ENCODE measurements around the gene PIK3AP1. TPM values are rescaled to one million over a fixed set of nuclear protein-coding genes. Genes with fewer than 3 reads are reported as not detected.

PIK3AP1 gene
- total RNA-seq, 1 donor from 2014 or later, result 6.7 TPM

DNA sequence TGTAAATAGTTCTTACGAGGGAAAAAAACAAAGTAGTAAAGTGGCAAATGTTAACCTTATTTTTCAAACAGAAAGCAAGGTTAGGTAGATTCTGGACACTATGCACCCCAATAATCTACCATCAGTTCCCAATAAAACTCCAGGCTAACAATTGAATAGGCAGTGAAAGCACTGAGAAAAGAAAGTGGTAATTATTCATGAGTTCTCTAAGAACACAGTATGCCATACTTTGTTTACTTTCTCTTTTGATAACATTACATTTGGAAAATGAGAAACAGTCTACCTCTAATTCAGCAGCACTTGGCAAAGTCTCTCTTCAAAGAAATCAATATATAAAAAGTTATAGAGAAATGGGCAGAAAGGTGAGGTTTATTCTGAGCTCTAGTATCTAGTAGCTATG is 151.9 kb downstream of the PIK3AP1 start:
- Mint-ChIP-seq H3K4me1 (ENCODE audit: low read depth, unreplicated experiment) (peaks cover 17% of the 10 kb centered on the region), H3K4me3 (ENCODE audit: unreplicated experiment) (no peak overlapping the region), H3K27ac (ENCODE audit: unreplicated experiment) (no peak overlapping the region), H3K27me3 (ENCODE audit: low read depth, unreplicated experiment) (no peaks in the 10 kb centered on the region), H3K36me3 (ENCODE audit: low read depth, unreplicated experiment) (peaks cover 6% of the 10 kb centered on the region), H3K9me3 (ENCODE audit: unreplicated experiment) (no peaks in the 10 kb centered on the region)
- DNase-seq (ENCODE audit: low read depth) (no peak), FAIRE-seq (no peak)
- H3K9ac ChIP-seq (ENCODE audit: low read length), result no peak overlapping the region
- no peak overlapping the region for H2AFZ ChIP-seq (ENCODE audit: low read depth, low read length)
- peaks cover 4% of the 10 kb centered on the region for H3K4me1 ChIP-seq (ENCODE audit: insufficient read depth, low read length)
- H3K27me3 ChIP-seq (ENCODE audit: insufficient read depth, low read length), result no peaks in the 10 kb centered on the region
- peaks cover 97% of the 10 kb centered on the region for H4K20me1 ChIP-seq (ENCODE audit: insufficient read depth, low read length)
- no peak overlapping the region for H3K4me2 ChIP-seq (ENCODE audit: low read length)
- H3K27ac ChIP-seq (ENCODE audit: low read depth, low read length), result no peak overlapping the region
- peaks cover 6% of the 10 kb centered on the region for H3K36me3 ChIP-seq (ENCODE audit: insufficient read depth, low read length)
- H3K4me3 ChIP-seq (ENCODE audit: insufficient read depth, low read depth, low read length), result no peak overlapping the region
- H3K9me3 ChIP-seq (ENCODE audit: insufficient read depth, low read depth, low read length), result no peaks in the 10 kb centered on the region
- peaks cover 97% of the 10 kb centered on the region for H3K79me2 ChIP-seq (ENCODE audit: insufficient read depth, low read length)
- no peak for TF ChIP-seq EZH2 (IDR thresholded peaks at IDR 0.05; ENCODE audit: insufficient read depth, low read length)
- TF ChIP-seq, protein P1, sequence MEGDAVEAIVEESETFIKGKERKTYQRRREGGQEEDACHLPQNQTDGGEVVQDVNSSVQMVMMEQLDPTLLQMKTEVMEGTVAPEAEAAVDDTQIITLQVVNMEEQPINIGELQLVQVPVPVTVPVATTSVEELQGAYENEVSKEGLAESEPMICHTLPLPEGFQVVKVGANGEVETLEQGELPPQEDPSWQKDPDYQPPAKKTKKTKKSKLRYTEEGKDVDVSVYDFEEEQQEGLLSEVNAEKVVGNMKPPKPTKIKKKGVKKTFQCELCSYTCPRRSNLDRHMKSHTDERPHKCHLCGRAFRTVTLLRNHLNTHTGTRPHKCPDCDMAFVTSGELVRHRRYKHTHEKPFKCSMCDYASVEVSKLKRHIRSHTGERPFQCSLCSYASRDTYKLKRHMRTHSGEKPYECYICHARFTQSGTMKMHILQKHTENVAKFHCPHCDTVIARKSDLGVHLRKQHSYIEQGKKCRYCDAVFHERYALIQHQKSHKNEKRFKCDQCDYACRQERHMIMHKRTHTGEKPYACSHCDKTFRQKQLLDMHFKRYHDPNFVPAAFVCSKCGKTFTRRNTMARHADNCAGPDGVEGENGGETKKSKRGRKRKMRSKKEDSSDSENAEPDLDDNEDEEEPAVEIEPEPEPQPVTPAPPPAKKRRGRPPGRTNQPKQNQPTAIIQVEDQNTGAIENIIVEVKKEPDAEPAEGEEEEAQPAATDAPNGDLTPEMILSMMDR (IDR thresholded peaks at IDR 0.05; ENCODE audit: insufficient read depth, low read depth, low read length), result no peak

DNA sequence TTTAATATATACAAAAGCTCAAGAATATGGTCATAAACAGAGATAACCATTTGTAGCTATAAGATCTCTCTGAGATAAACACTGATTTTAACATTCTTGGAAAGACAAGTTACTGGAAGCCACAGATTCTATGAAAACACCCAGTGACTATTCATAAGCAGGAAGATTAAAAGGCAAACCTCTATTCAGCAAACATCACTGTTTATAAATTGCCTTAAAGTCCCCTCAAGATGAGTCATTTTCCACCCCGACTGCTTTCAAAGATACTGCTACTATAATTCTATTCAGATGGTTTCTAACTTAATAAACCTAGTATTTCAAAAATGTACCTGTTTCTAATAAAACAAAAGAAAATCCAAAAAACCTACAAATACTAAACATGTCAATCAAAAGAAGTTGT is 154.5 kb downstream of the PIK3AP1 start:
- Mint-ChIP-seq H3K4me3 (ENCODE audit: unreplicated experiment) (no peak overlapping the region), H3K27ac (ENCODE audit: unreplicated experiment) (peak overlapping the region; percentile 15), H3K9me3 (ENCODE audit: unreplicated experiment) (no peaks in the 10 kb centered on the region), H3K4me1 (ENCODE audit: low read depth, unreplicated experiment) (peaks cover 17% of the 10 kb centered on the region), H3K36me3 (ENCODE audit: low read depth, unreplicated experiment) (peaks cover 12% of the 10 kb centered on the region), H3K27me3 (ENCODE audit: low read depth, unreplicated experiment) (no peaks in the 10 kb centered on the region)
- H4K20me1 ChIP-seq (ENCODE audit: insufficient read depth, low read length), result peaks cover 95% of the 10 kb centered on the region
- H3K4me2 ChIP-seq (ENCODE audit: low read length), result peak overlapping the region; percentile 24
- H3K36me3 ChIP-seq (ENCODE audit: insufficient read depth, low read length), result peaks cover 10% of the 10 kb centered on the region
- H3K4me3 ChIP-seq (ENCODE audit: insufficient read depth, low read depth, low read length), result no peak overlapping the region
- H3K27me3 ChIP-seq (ENCODE audit: insufficient read depth, low read length), result no peaks in the 10 kb centered on the region
- peaks cover 4% of the 10 kb centered on the region for H3K4me1 ChIP-seq (ENCODE audit: insufficient read depth, low read length)
- no peak overlapping the region for H3K27ac ChIP-seq (ENCODE audit: low read depth, low read length)
- DNase-seq (ENCODE audit: low read depth), result peak; percentile 70
- no peaks in the 10 kb centered on the region for H3K9me3 ChIP-seq (ENCODE audit: insufficient read depth, low read depth, low read length)
- peaks cover 94% of the 10 kb centered on the region for H3K79me2 ChIP-seq (ENCODE audit: insufficient read depth, low read length)
- no peak for FAIRE-seq
- no peak overlapping the region for H3K9ac ChIP-seq (ENCODE audit: low read length)
- TF ChIP-seq, protein P1 (IDR thresholded peaks at IDR 0.05; ENCODE audit: insufficient read depth, low read depth, low read length), result no peak
- TF ChIP-seq EZH2 (IDR thresholded peaks at IDR 0.05; ENCODE audit: insufficient read depth, low read length), result no peak
- no peak overlapping the region for H2AFZ ChIP-seq (ENCODE audit: low read depth, low read length)

DNA sequence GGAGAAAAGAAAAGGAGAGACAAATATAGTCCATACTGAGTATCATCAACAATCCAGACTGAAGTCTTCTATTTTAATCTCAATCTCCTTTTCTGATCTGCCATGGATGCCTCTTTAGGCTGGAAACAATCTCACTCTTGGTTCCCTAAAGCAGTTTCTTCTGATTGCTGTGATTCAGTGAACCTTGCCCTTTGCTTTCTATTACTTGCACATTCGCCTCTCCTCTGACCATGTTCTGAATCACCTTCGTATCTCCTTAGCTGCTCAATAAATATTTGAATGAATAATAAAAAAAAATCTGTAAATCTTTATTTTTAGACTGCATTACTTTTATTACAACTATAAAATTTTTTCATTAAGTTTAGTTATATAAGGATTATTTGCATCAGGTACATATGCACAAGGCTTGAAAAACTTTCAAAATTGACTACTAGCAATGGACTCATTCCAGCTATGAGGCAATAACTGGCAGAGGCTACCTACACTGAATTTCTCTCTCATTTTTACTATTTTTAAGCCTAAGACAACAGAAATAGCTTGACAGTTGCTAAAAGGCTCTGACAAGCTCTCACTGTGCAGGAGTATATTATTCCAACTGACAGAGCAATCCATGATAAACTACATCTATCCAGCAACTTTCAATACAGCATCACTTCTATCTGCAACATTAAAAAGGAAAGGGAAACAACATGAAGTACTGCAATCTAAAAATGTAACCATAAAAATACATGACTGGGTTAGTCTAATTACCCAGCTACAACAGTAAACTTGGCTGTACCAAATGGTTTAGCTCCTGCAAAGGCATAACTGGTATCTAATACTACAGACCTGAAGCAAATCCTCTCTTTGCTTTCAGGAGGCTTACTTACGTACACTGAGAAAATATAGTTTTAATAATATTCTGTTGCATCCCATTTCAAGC is 159.1 kb downstream of the PIK3AP1 start:
- Mint-ChIP-seq H3K27me3 (ENCODE audit: low read depth, unreplicated experiment) (no peaks in the 10 kb centered on the region), H3K4me1 (ENCODE audit: low read depth, unreplicated experiment) (peaks cover 7% of the 10 kb centered on the region), H3K9me3 (ENCODE audit: unreplicated experiment) (no peaks in the 10 kb centered on the region), H3K4me3 (ENCODE audit: unreplicated experiment) (no peak overlapping the region), H3K27ac (ENCODE audit: unreplicated experiment) (no peak overlapping the region), H3K36me3 (ENCODE audit: low read depth, unreplicated experiment) (peaks cover 11% of the 10 kb centered on the region)
- peaks cover 87% of the 10 kb centered on the region for H4K20me1 ChIP-seq (ENCODE audit: insufficient read depth, low read length)
- FAIRE-seq (no peak), DNase-seq (ENCODE audit: low read depth) (no peak)
- H3K4me3 ChIP-seq (ENCODE audit: insufficient read depth, low read depth, low read length), result no peak overlapping the region
- H3K9ac ChIP-seq (ENCODE audit: low read length), result no peak overlapping the region
- H3K36me3 ChIP-seq (ENCODE audit: insufficient read depth, low read length), result peaks cover 34% of the 10 kb centered on the region
- TF ChIP-seq, protein P1 (IDR thresholded peaks at IDR 0.05; ENCODE audit: insufficient read depth, low read depth, low read length), result no peak
- peaks cover 69% of the 10 kb centered on the region for H3K79me2 ChIP-seq (ENCODE audit: insufficient read depth, low read length)
- no peak overlapping the region for H3K4me2 ChIP-seq (ENCODE audit: low read length)
- H3K9me3 ChIP-seq (ENCODE audit: insufficient read depth, low read depth, low read length), result no peaks in the 10 kb centered on the region
- H3K27ac ChIP-seq (ENCODE audit: low read depth, low read length), result no peak overlapping the region
- no peaks in the 10 kb centered on the region for H3K27me3 ChIP-seq (ENCODE audit: insufficient read depth, low read length)
- peaks cover 4% of the 10 kb centered on the region for H3K4me1 ChIP-seq (ENCODE audit: insufficient read depth, low read length)
- no peak overlapping the region for H2AFZ ChIP-seq (ENCODE audit: low read depth, low read length)

All from astrocyte (in vitro differentiated cells and primary cell).